Esophagus muscularis mucosa (tissue), 4 donors: ENCODE measurements around the gene KIFAP3. TPM values are rescaled to one million over a fixed set of nuclear protein-coding genes. Genes with fewer than 3 reads are reported as not detected.

Experiments
- DNase-seq: peaks from one replicate; pipeline ENCODE4 v3.0.0-alpha.2; 2017; ENCODE audit errors: extremely low spot score
- H3K27ac ChIP-seq, 4 donors: fragments of 200-600 bp; sonication (generic); replicated peaks in 1 of 4; 1 replicate in 3 of 4; 2 replicates in 1 of 4; pipeline ENCODE4 v1.5.1; 2016 to 2019; ENCODE audit warnings: mild to moderate bottlenecking in 1 of 4
- H3K27me3 ChIP-seq, 4 donors: fragments of 200-600 bp; sonication (generic); one replicate each; pipeline versions ENCODE4 v1.5.1 to v1.6.0; 2016 to 2019
- H3K36me3 ChIP-seq, 4 donors: fragments of 200-600 bp; sonication (generic); one replicate each; pipeline ENCODE4 v1.5.1; 2016 to 2019
- H3K4me1 ChIP-seq, 4 donors: fragments of 200-600 bp; sonication (generic); one replicate each; pipeline ENCODE4 v1.5.1; 2016 to 2019
- H3K4me3 ChIP-seq, 4 donors: fragments of 200-600 bp; sonication (generic); 1 replicate in 2 of 4; 2 replicates in 2 of 4; pipeline ENCODE4 v1.5.1; 2016 to 2019; ENCODE audit warnings: mild to moderate bottlenecking in 4 of 4, moderate library complexity in 1 of 4
- H3K9me3 ChIP-seq, 4 donors: fragments of 200-600 bp; sonication (generic); 1 replicate in 3 of 4; 2 replicates in 1 of 4; pipeline ENCODE4 v1.5.1; 2016 to 2019
- CTCF ChIP-seq, 3 experiments: fragments of 200-600 bp in 2 of 3; fragments of 450-650 bp in 1 of 3; sonication (generic) in 2 of 3; IDR thresholded peaks; one replicate each; pipeline ENCODE4 v1.5.1; 2017 to 2019; ENCODE audit warnings: antibody characterized with exemption in 3 of 3, mild to moderate bottlenecking in 2 of 3, moderate library complexity in 1 of 3
- EP300 ChIP-seq: sonication (generic); formaldehyde crosslinking; IDR thresholded peaks from one replicate; pipeline ENCODE4 v1.6.1; 2017; ENCODE audit warnings: antibody characterized with exemption
- POLR2A ChIP-seq: fragments of 450-650 bp; IDR thresholded peaks from one replicate; pipeline ENCODE4 v1.6.1; 2017; ENCODE audit warnings: antibody characterized with exemption, moderate library complexity, mild to moderate bottlenecking, low read depth
- POLR2AphosphoS5 ChIP-seq, 2 donors: sonication (generic); formaldehyde crosslinking; IDR thresholded peaks; one replicate each; pipeline ENCODE4 v1.6.1; 2017; ENCODE audit warnings: antibody characterized with exemption in 2 of 2
- WGBS: methylation state at CpG from one replicate; pipeline ENCODE4 v1.1.5; 2018; 5-methylcytosine and 5-hydroxymethylcytosine counted together
- intact Hi-C: fragments of 100-400 bp; cut with DNase I; formaldehyde crosslinking; loops from one replicate; pipeline ENCODE4 v1.15.1; 2023
- total RNA-seq, 4 donors: library from RNA; depleted of rRNA; stranded (reverse); fragments of >200 nt; gene quantifications; one replicate each; pipeline versions ENCODE4 v1.1.0 to v1.2.1, GENCODE V29; 2016

Gene KIFAP3
- total RNA-seq, 4 donors from 2014 or later, result 23.9 to 35.9 (median 30.0) TPM

- Histone ChIP-seq H3K36me3 (peaks cover 0 to 14% (median 11%) of the 10 kb centered on the region in 4 donors), H3K4me3 (no peak overlapping the region), H3K27ac (no peak overlapping the region), H3K27me3 (no peaks in the 10 kb centered on the region), H3K4me1 (peaks cover 0 to 9% (median 3%) of the 10 kb centered on the region in 4 donors), H3K9me3 (no peaks in the 10 kb centered on the region)
- no peak for DNase-seq
- 86% methylated on average over 14 of the region's 17 CpGs for WGBS
- TF ChIP-seq POLR2AphosphoS5 (IDR thresholded peaks at IDR 0.05), result no peak
- no peak for TF ChIP-seq CTCF (IDR thresholded peaks at IDR 0.05)
- TF ChIP-seq POLR2A, result no peak
- TF ChIP-seq EP300, result no peak
- intact Hi-C loops, result no loop called here
Observed at GRCh38 chr1:169943963-169944526, 130.4 kb downstream of the KIFAP3 start.

- Histone ChIP-seq H3K36me3 (peaks cover 0 to 14% (median 11%) of the 10 kb centered on the region in 4 donors), H3K4me3 (no peak overlapping the region), H3K27ac (no peak overlapping the region), H3K27me3 (no peaks in the 10 kb centered on the region), H3K4me1 (peaks cover 0 to 9% (median 3%) of the 10 kb centered on the region in 4 donors), H3K9me3 (no peaks in the 10 kb centered on the region)
- WGBS, result 63% methylated on average over 2 of the region's 2 CpGs
- TF ChIP-seq CTCF (IDR thresholded peaks at IDR 0.05) (no peak), EP300 (no peak)
- intact Hi-C loops, result no loop called here
- DNase-seq, result no peak
Observed at GRCh38 chr1:169941982-169942830, 132.3 kb downstream of the KIFAP3 start.

- no peak for TF ChIP-seq POLR2A
- no peak for TF ChIP-seq CTCF (IDR thresholded peaks at IDR 0.05)
- no peak for TF ChIP-seq EP300
- no peak for TF ChIP-seq POLR2AphosphoS5 (IDR thresholded peaks at IDR 0.05)
- intact Hi-C loops, result loop anchor here (10.0 kb wide), 1 partner anchor 731 kb away; the partner anchor contains the start of gene PRRX1
- 44% methylated on average over 7 of the region's 7 CpGs for WGBS
Observed at GRCh38 chr1:169933984-169934725, 140.3 kb downstream of the KIFAP3 start.

DNA sequence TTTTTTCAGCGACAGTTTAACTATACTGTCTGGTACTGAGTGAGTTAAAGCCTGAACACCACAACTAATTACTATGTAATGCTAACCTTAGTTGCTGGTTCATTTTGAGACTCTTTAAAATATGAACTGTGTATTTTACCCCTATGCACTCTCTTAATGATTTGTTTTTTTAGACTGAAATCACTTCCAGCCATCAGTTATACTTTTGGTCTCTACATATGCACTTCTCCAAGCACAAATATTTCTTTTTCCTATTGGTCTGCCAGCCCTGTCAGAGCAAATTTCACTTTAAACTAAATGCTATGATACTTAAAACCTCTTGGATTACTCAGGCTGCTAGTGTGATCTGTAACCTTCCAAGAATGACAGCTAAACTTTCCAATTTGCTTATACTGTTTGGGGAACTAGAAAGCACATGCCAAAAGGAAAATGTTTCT is 142.7 kb downstream of the KIFAP3 start:
- H3K4me3 ChIP-seq, result no peak overlapping the region
- WGBS, result 76% methylated on average over 1 of the region's 1 CpG

More at GRCh38 chr1:169933984-169934725, 140.3 kb downstream of the KIFAP3 start:
- H3K27ac ChIP-seq, result no peak overlapping the region
- no peaks in the 10 kb centered on the region for H3K36me3 ChIP-seq
- no peak for DNase-seq
- no peaks in the 10 kb centered on the region for H3K27me3 ChIP-seq
- H3K4me3 ChIP-seq, result no peak overlapping the region
- peaks cover 0 to 21% (median 17%) of the 10 kb centered on the region in 4 donors for H3K4me1 ChIP-seq
- no peaks in the 10 kb centered on the region for H3K9me3 ChIP-seq

More for the DNA sequence above, 142.7 kb downstream of the KIFAP3 start:
- intact Hi-C loops, result loop anchor here (10.0 kb wide), 1 partner anchor 733 kb away; the partner anchor contains the start of gene PRRX1
- Histone ChIP-seq H3K4me1 (peaks cover 0 to 21% (median 17%) of the 10 kb centered on the region in 4 donors), H3K27ac (no peak overlapping the region), H3K27me3 (no peaks in the 10 kb centered on the region), H3K9me3 (no peaks in the 10 kb centered on the region), H3K36me3 (no peaks in the 10 kb centered on the region)
- DNase-seq, result no peak
- no peak for TF ChIP-seq EP300
- no peak for TF ChIP-seq POLR2AphosphoS5 (IDR thresholded peaks at IDR 0.05)
- TF ChIP-seq POLR2A, result no peak
- TF ChIP-seq CTCF (IDR thresholded peaks at IDR 0.05), result no peak
